ENCODE measurements around the gene TUBGCP3.
"Not testable (repeated sequence)": the region's sequence is repeated elsewhere in the genome, so short reads cannot be mapped to it uniquely, and the experiment has no call there.

TUBGCP3 gene

DNA sequence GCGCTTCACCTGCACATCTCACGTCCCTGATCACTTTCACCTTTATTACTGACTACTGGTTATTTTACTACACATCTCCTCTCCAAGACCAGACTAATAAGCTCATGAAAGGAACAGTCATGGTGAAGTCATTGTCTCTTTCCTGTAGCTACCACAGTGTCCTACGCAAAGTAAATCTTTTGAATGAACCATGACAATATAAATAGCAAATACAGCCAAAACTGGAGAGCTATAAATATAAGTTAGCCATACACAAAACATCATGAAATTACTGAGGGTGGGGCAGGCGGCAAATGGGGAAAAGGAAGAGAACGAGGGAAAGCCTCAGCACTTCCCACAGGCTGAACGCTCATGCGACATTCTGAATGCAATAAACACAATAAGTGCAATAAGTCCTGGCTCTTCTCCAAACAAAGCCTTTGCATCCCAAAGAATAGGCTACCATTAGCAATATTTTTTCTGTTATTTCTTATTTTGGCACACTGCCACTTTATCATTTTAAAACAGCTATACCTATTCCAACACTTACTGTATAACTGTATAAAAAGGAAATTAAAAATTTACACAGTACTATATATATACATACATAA lies 62.5 kb downstream of the TUBGCP3 start:
- FAIRE-seq, result no peak

DNA sequence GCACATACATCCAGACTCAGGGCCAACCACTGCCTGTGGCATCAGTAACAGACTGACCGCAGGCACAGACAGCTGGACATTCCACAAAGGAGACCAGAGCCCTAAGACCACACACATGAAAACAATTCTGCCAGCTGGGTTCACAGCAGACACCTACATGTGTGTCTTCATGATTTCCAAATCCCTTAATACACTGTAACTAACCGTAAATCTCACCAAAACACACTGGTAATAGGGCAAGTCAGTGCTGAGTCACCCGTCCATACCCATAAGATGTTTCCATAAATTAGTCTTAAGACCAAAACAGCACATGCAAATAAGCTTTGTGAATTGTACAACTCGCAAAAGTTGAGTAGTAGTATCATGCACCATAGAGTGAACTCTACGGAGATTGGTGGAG lies 65.4 kb downstream of the TUBGCP3 start:
- FAIRE-seq, result no peak

DNA sequence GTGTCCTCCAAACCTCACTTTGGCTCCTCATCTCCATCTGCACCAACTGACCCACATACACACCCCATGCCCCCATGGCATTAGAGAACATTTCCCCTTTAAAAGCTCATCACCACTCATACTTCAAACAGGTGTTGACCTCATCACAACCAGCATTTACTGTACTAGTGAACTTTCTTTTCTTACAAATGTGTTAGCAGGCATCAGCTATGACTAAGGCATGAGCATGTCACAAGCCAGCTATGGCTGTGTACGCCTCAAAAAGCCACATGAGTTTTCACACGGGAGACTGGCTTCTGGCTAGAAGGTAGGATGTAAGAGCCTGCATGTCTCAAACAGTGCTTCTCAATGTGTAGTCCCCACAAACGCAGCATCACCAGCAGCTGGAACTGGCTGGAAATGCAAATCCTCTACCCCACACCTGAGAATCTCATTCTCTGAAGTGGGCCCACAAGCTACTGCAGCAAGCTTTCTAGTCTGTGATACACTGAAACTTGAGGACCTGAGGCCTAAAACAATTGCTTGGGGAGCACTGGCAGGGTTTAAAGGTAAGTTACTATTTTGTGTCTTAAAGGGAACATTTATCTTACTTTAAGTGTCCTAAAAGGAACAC lies 66.8 kb downstream of the TUBGCP3 start:
- FAIRE-seq, result no peak

DNA sequence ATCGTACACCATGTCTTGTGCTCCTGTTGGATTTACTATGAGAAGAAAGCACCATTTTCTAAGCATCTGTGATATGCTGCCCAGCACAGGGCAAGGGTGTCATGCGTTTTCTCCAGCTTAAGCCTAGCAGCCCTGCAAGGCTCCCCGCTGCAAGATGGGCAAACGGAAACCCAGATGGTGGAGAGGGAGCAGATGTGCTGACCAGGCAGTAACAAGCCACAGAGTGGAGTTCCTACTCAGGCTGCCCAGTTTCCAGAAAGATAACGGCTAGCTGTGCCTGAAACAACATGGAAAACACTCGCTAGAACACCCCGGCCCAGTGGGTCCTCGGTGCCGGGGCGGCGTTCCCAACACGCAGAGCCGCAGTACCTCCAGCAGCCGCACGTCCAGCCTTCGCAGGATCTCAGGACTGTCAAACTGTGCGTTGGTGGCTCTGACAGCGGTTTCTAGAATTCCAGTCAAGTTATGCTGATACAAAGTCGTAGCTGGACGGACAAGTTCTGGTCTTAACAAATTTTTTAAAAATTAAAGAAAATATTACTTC lies 68.4 kb downstream of the TUBGCP3 start:
- no peak for FAIRE-seq

DNA sequence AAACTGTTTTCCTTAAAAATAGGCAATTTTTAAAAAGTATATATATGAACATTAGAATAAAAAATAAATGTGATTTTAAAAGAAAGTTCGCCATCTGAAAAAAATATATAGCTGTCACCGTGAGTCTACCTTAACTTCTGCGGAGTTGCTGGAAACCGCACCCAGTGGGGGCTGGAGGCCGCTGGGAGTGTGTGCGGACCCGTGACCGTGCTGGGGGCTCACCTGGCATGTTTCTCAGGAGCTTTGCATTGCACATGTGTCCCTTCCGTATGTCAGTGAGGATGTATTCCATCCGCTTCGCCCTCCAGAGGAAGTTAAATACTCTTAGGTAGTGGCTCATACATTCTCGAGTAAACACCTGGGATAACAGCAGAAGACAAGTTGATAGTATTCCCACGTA lies 71.7 kb downstream of the TUBGCP3 start:
- no peak for FAIRE-seq

DNA sequence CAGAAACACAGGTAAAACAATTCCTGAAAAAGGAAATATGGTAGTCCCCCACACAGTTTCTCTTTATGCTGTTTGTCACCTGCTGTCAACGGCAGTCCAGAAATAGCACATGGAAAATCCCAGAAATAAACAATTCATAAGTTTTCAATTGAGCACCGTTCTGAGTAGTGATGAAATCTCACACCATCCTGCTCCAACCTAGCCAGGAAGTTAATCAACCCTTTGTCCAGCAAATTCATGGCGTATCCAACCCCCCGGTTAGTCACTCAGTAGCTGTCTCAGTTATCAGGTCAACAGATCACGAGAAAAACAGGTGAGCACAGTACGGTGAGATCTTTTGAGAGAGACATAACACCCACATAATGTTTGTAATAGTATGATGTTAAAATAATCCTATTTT lies 74.2 kb downstream of the TUBGCP3 start:
- no peak for FAIRE-seq

DNA sequence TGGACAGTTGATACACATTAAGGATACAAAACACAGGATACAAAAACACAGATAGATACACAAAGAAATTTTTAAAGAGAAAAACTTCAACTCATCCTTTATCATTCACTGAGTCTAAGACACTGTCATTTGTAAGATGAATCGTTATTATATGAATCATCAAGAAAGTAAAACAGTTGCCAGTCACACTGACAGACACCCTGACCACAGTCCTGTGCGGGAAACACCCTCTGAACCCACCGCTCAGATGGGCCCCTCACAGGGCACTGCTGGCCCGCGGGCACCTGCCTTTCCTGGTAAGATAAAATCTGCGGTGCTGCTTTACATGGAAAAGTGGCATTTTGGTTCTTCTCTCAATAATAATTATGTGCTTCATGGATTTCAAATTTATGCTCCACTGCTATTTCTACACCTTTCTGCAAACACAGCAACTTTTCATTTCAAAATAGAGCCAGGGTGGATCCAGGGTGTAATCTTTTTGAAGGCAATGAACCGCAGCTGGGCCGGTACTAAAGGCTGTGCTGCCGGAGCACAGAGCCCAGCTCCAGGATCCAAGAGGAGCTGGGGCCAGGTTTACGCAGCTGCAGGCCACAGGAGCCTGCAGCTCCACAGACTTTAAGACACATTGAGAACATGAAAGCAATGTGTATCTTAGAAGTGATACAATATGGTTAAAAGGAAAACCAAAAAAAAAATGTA lies 76.8 kb downstream of the TUBGCP3 start:
- no peak for FAIRE-seq

DNA sequence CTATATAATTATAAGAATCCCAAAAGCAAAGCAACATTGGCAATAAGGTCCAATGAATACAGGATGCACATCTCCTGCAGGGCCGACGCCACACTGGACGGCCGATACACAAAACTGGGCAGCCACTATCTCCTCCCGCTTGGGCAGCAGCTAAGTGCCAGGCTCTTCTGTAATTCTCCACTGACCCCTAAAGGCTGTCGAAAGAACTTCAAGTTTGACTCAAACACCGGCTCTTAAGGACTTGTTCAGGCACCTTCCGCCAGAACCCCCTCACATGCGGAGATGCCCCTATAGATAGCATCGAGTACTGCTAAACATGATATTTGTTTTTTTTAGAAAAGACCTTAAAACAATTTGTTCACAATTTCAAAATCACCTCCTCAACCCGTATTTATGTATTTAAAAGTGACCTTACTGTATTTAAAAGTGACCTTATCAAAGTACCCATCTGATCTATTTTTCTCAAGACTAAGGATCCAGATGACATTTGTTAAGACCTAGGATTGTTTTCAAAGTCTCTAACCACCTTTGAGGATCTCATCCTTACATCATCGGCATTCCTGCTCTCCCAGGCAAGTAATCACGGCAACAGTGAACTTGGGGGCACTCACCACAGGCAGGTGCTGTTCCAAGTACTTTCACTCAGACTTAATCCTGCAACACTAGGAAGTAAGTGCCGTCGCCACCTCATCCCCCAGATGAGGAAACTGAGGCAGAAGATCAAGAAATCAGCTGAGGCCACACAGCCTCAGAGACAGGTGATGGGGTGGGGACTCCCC lies 77.8 kb downstream of the TUBGCP3 start:
- peak; percentile 41 for FAIRE-seq

DNA sequence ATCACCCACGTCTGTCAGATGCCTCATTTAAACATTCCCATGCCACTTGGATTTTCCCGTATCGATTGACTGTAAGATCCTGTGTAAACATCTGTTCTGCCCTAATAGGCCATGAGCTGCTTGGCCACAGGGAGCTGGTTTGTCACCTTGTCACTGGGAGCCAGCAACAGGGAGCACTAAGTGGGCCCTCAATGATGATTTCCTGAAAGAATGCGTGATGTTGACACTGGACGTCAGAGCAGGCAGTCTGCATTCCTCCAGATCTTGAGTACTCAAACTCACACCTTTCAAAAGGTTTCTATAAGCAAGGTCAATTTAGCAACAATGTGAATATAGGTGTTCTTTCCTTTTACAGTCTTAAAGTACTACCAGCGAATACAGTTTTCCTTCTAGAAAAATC lies 78.8 kb downstream of the TUBGCP3 start:
- no peak for FAIRE-seq

DNA sequence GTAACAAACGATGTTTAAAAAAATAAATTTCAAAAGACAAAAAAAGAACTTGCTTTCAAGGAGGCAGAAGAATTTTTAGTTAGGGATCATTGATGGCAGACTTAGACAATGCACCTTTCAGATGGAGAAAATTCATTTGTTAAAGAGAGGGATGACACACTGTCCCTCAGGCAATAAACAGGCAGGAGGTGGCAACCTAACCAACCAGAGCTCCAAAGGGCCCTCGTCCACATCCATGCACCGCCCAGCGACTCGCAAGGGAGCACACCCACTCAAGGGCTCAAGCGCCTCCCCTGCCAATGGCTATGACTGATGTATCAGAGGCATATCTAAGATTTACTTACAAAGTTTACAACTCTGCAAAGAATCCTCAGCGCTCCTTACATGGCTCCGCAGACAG lies 81.9 kb downstream of the TUBGCP3 start:
- no peak for FAIRE-seq

DNA sequence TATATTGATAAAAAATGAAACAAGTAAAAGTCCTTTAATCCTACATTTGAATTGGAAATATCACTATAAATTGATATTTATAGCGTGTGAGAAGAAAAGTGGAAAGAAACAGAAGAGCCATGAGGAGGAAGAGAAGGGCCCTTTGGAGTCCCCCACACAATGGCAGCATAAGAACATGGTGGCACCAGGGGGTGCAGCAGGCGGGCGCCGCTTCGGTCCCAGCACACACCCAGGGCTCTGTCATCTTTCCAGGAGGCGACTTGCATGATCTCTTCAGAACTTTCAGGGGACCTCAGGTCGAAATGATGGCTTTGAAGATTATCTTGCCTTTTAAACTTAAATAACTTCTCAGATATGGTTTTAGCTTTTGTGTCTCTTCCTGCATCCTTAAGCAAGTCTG lies 91.8 kb downstream of the TUBGCP3 start:
- FAIRE-seq, result no peak

DNA sequence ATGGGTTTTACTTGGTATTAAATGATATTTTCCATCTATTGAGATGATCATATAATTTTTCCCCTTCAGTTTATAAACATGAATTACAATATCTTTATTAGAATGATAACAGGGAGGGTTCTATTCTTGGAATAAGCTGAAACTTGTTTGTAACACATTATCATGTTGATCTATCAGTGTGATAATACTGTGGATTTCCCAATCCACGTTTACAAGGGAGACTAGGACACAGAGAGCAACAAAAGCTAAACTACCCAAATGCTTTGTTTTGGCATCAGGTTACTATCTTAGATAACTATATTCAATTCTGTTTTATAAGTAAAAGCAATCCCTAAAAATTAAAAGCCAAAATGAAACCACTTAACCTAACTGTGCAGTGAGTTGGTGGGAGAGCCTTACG lies 92.5 kb downstream of the TUBGCP3 start:
- no peak for FAIRE-seq

DNA sequence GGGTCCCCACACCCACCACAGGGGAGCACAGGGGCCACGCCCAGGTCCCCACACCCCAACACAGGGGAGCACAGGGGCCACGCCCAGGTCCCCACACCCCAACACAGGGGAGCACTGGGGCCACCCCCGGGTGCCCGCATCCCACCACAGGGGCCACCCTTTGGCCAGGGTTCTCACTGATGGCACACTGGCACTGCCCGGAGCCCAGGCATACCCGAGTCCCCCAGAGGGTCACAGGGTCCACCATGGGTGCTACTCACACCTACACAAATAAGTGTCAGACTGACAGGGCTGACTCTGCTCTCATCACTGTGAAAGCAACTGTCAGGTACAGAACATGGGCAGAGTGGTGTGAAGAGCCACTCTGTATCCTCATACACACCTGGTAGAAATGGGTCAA lies 98.8 kb downstream of the TUBGCP3 start:
- no peak for FAIRE-seq

DNA sequence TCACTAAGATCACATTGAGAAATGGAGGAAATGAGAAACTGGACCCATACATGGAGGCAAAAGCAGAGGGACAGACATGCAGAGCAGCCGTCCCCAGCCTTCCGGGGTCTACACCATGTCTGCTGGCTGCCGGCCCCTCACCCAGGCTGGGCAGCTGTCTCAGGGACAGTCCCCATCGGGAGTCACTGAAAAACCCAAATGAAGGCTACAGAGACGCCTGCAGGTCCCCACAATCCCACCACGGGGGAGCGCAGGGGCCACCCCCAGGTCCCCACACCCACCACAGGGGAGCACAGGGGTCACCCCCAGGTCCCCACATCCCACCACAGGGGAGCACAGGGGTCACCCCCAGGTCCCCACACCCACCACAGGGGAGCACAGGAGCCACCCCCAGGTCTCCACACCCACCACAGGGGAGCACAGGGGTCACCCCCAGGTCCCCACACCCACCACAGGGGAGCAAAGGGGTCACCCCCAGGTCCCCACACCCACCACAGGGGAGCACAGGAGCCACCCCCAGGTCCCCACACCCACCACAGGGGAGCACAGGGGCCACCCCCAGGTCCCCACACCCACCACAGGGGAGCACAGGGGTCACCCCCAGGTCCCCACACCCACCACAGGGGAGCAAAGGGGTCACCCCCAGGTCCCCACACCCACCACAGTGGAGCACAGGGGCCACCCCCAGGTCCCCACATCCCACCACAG lies 99.5 kb downstream of the TUBGCP3 start:
- FAIRE-seq, result not testable (repeated sequence)

DNA sequence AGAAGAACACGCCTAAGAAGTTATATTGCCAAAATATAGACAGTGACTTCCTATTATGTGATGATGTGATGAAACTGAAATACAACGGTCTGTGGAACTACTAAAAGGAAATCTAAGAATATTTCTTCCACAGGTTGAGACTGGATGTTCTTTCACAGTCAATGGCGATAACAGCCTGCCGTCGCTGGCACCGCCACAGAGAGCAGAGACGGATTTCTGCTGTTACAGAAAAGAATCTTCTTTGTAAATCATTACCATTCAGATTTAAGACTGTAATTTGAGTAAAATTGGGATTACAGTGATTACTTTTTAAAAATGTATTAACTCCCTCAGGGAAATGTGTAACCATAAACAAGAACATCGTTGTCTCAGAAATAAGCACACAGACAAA lies 100.8 kb downstream of the TUBGCP3 start:
- no peak for FAIRE-seq

DNA sequence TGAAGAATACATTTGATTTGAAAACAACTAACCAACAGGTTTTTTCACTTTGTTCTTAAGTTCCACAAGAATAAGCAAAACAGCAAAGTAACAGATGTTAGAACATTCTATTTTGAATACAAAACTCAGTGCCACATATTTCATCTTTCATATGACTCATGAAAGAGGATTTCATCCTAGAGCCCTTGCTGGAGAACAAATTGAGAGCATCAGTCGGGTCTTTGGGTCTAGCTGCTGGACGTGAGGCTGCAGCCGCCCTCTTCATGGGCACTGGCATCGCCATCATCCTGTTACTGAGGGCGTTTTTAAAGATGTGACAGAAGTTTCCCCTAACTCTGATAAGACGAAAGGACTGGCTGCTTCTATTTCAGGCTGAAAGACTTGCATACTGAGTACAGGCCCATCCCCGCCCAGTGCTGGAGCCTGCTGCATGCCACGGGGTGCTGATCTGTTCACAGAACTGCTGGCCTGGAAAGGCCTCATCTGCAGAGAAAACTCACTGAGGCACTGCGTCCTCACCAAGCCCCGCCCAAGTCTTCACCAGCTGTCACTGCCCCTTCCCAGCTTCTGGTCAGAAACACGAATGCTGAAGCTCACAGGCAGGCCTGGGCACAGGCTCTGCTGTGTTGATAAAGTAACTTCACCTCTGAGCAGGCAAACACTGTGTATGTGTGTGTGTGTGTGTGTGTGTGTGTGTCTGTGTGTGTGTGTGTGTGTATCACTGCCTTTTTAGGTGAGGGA lies 101.4 kb downstream of the TUBGCP3 start:
- FAIRE-seq, result no peak

DNA sequence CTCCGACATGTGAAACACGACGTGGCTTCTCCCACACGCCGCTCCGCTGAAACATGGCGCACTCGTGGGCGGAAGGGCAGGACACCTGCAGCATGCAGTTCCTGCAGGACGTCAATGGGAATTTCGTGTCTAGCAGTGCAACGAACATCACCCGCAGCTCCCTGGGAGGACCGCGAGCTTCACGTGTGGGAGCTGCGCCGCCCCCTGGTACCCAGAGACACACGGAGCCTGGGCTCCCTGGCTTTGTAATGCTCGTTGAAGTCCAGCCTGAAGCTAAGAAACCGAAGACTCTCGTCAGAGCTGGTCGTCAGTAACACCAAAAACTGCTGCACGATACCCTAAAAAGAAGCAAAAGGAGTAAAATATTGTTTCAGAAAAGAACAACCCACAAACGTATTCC lies 102.1 kb downstream of the TUBGCP3 start:
- FAIRE-seq, result not testable (repeated sequence)

DNA sequence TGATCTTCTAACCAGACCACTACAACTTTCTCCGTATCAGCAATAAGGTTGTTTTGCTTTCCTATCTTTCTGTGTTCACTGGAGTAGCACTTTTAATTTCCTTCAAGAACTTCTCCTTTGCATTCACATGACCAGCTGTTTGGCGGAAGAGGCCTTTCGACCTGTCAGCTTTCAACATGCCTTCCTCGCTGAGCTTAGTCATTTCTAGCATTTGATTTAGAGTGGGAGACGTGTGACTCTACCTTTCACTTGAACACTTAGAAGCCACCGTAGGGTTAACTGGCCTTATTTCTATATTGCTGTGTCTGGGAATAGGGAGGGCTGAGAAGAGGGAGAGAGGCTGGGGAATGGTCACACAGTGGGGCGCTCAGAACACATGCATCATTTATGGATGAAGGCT lies 104.7 kb downstream of the TUBGCP3 start:
- FAIRE-seq, result no peak

DNA sequence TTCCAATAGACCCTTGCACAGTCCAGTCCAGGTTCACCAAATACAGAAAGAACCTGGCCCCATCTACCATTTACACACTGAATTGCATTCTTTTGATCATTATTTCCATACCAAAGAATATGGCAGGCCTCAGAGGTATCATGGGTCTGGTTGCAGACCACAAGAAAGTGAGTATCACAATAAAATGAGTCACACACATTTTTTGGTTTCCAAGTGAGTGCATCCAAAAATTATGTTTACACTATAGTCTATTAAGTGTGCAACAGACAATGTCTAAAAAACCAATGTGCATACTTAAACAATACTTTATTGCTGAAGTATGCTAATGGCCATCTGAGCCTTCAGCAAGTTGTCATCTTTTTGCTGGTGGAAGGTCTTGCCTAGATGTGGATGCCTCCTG lies 106.5 kb downstream of the TUBGCP3 start:
- no peak for FAIRE-seq

DNA sequence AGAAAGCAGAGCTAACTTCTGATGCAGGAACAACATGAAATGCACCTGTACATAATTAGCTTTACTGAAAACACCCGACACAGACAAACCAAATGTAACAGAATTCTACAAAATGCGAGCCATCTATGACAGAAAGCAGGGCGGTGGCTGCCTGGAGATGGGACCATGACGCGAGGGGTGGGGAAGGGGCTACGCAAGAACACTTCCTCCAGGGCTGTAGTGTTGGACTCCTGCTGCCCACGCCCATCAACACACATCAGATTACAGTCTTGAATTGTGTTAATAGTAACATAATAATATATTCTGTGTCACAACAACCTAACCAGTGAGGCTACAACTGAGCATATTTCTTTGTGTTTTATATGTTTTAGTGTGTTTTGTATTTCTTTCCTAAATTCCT lies 108.6 kb downstream of the TUBGCP3 start:
- FAIRE-seq, result no peak

DNA sequence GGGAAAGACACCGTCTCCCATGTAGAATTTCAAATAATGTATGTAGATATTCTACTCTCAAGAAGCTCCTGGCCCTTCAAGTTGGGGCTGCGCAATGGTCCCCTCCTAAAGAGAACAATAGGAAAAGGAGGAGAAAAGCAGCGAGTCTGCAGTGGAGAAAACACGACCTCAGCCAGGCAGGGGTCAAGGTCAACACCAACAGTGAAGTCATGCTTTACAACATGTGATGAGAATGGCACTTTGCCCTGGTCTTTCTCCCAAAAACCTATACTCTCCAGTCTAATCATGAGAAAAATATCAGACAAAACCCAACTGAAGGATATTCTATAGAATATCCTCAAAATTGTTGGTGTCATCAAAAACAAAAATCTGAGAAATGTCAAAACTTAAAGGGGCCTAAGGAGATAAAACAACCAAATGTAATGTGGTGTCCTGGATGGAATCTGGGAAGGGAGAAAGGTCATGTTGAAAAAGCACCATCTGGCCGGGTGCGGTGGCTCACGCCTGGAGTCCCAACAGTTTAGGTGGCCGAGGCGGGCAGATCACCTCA lies 110.8 kb downstream of the TUBGCP3 start:
- FAIRE-seq, result no peak

DNA sequence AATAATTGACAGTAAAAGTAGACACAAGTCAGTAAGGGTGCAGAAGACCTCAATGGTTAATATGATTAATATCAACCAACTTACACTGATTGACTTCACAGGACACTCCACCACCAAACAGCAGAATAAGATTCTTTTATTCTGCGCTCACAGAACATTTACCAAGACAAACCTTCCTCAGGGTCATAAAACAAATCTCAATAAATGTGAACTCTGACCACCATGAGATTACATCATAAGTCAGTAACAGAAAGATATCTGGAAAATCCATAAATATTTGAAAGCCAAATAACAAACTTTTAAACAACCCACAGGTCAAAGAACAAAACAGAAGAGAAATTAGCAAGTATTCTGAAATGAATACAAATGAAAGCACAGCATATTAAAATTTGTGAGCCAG lies 112.1 kb downstream of the TUBGCP3 start:
- no peak for FAIRE-seq
